ENCODE measurements around the gene PIP4K2C. TPM values are rescaled to one million over a fixed set of nuclear protein-coding genes. Genes with fewer than 3 reads are reported as not detected.
A peak's percentile ranks its signal among the peaks of the same experiment; 100 is the strongest.

Gene PIP4K2C
- total and polyA plus RNA-seq, 4 donors = 13.7 to 42.2 (median 20.8) TPM

GRCh38 chr12:57629897-57630471, 39.0 kb downstream of the PIP4K2C start:
- 84 to 90% methylated on average over 5 of the region's 5 CpGs for WGBS, 2 donors
- ATAC-seq (ENCODE audit: insufficient read depth, low FRiP score) (no peak), DNase-seq (peak in 1 of 3 donors; percentile 7)
- H3K9ac ChIP-seq (ENCODE audit: insufficient read depth in 1 of 2, low read length in 2 of 2) = no peak overlapping the region
- peaks cover 0 to 2% (median 0%) of the 10 kb centered on the region in 4 donors for H3K9me3 ChIP-seq (ENCODE audit: control insufficient read depth in 4 of 4, insufficient read depth in 3 of 4, low read length in 3 of 4)
- no peak overlapping the region for H3K4me3 ChIP-seq
- peaks cover 0 to 21% (median 9%) of the 10 kb centered on the region in 5 donors for H3K4me1 ChIP-seq (ENCODE audit: control insufficient read depth in 5 of 5, insufficient read depth in 5 of 5, low read length in 5 of 5)
- peaks cover 0 to 82% (median 63%) of the 10 kb centered on the region in 3 donors for H3K27me3 ChIP-seq (ENCODE audit: control insufficient read depth in 3 of 3, insufficient read depth in 3 of 3, low read length in 2 of 3)
- TF ChIP-seq CTCF (IDR thresholded peaks at IDR 0.05; ENCODE audit: control extremely low read depth, extremely low read depth) = no peak
- no peak overlapping the region for H3K27ac ChIP-seq (ENCODE audit: low read depth in 1 of 2, low read length in 1 of 2)
- H3K36me3 ChIP-seq (ENCODE audit: control insufficient read depth in 4 of 4, insufficient read depth in 4 of 4, low read length in 4 of 4) = no peaks in the 10 kb centered on the region

- peaks cover 0 to 21% (median 9%) of the 10 kb centered on the region in 5 donors for H3K4me1 ChIP-seq (ENCODE audit: control insufficient read depth in 5 of 5, insufficient read depth in 5 of 5, low read length in 5 of 5)
- H3K27me3 ChIP-seq (ENCODE audit: control insufficient read depth in 3 of 3, insufficient read depth in 3 of 3, low read length in 2 of 3) = peaks cover 0 to 74% (median 64%) of the 10 kb centered on the region in 3 donors
- 62 to 63% methylated on average over 6 of the region's 6 CpGs for WGBS, 2 donors
- no peak for TF ChIP-seq CTCF (IDR thresholded peaks at IDR 0.05; ENCODE audit: control extremely low read depth, extremely low read depth)
- H3K36me3 ChIP-seq (ENCODE audit: control insufficient read depth in 4 of 4, insufficient read depth in 4 of 4, low read length in 4 of 4) = no peaks in the 10 kb centered on the region
- H3K4me3 ChIP-seq = no peak overlapping the region
- H3K9me3 ChIP-seq (ENCODE audit: control insufficient read depth in 4 of 4, insufficient read depth in 3 of 4, low read length in 3 of 4) = peaks cover 0 to 2% (median 0%) of the 10 kb centered on the region in 4 donors
- ATAC-seq (ENCODE audit: insufficient read depth, low FRiP score) (no peak), DNase-seq (peak in 1 of 3 donors; percentile 6)
- no peak overlapping the region for H3K9ac ChIP-seq (ENCODE audit: insufficient read depth in 1 of 2, low read length in 2 of 2)
- H3K27ac ChIP-seq (ENCODE audit: low read depth in 1 of 2, low read length in 1 of 2) = no peak overlapping the region
These were observed 40.0 kb downstream of the PIP4K2C start for GRCh38 chr12:57630891-57631433.

- TF ChIP-seq CTCF (IDR thresholded peaks at IDR 0.05; ENCODE audit: control extremely low read depth, extremely low read depth) = no peak
- no peak overlapping the region for H3K4me3 ChIP-seq
- no peak for ATAC-seq (ENCODE audit: insufficient read depth, low FRiP score)
- H3K9ac ChIP-seq (ENCODE audit: insufficient read depth in 1 of 2, low read length in 2 of 2) = no peak overlapping the region
- peaks cover 0 to 68% (median 58%) of the 10 kb centered on the region in 3 donors for H3K27me3 ChIP-seq (ENCODE audit: control insufficient read depth in 3 of 3, insufficient read depth in 3 of 3, low read length in 2 of 3)
- H3K4me1 ChIP-seq (ENCODE audit: control insufficient read depth in 5 of 5, insufficient read depth in 5 of 5, low read length in 5 of 5) = peaks cover 0 to 16% (median 9%) of the 10 kb centered on the region in 5 donors
- peaks cover 0 to 2% (median 0%) of the 10 kb centered on the region in 4 donors for H3K9me3 ChIP-seq (ENCODE audit: control insufficient read depth in 4 of 4, insufficient read depth in 3 of 4, low read length in 3 of 4)
- no peaks in the 10 kb centered on the region for H3K36me3 ChIP-seq (ENCODE audit: control insufficient read depth in 4 of 4, insufficient read depth in 4 of 4, low read length in 4 of 4)
- peak in 1 of 3 donors; percentile 12 for DNase-seq
- H3K27ac ChIP-seq (ENCODE audit: low read depth in 1 of 2, low read length in 1 of 2) = no peak overlapping the region
- WGBS, 2 donors = 9 to 12% methylated on average over 26 of the region's 26 CpGs
These were observed 40.6 kb downstream of the PIP4K2C start for GRCh38 chr12:57631566-57632072.

Measured in lung (tissue), 12 donors.